Activated B cell treated with CpG ODN at 0.5 μM for 24 hours (primary cell): ENCODE measurements around the gene CEMIP. TPM values are rescaled to one million over a fixed set of nuclear protein-coding genes. Genes with fewer than 3 reads are reported as not detected.

ENCODE experiments used
- ATAC-seq: fragments of 200-7000 bp; cut with Tn5 transposase; one replicate; pipeline ENCODE4 v1.10.0; 2021; ENCODE audit warnings: low read depth, mild to moderate bottlenecking, moderate library complexity
- CTCF ChIA-PET: fragments of 350-600 bp; sonication (Branson Sonifier 250); formaldehyde crosslinking; loops from one replicate; lab custom pipeline; 2021; ENCODE audit warnings: antibody characterized with exemption; lab: Charles Lee
- POLR2A ChIA-PET: fragments of 350-600 bp; sonication (Branson Sonifier 250); formaldehyde crosslinking; loops from one replicate; lab custom pipeline; 2021; ENCODE audit warnings: antibody characterized with exemption; lab: Charles Lee
- DNase-seq: peaks from one replicate; pipeline ENCODE4 v3.0.0; 2022
- H3K27ac Mint-ChIP-seq: one replicate; pipeline ENCODE4 v1.8.0; 2020; ENCODE audit warnings: mixed read lengths
- H3K27me3 Mint-ChIP-seq: one replicate; pipeline ENCODE4 v1.8.0; 2021; ENCODE audit warnings: mixed read lengths
- H3K36me3 Mint-ChIP-seq: one replicate; pipeline ENCODE4 v1.8.0; 2021; ENCODE audit warnings: low read depth, mixed read lengths
- H3K4me1 Mint-ChIP-seq: one replicate; pipeline ENCODE4 v1.8.0; 2021; ENCODE audit warnings: mixed read lengths
- H3K4me3 Mint-ChIP-seq: one replicate; pipeline ENCODE4 v1.8.0; 2020; ENCODE audit warnings: mild to moderate bottlenecking, mixed read lengths
- H3K9me3 Mint-ChIP-seq: one replicate; pipeline ENCODE4 v1.8.0; 2020; ENCODE audit warnings: mixed read lengths
- intact Hi-C: fragments of 100-400 bp; cut with micrococcal nuclease; formaldehyde crosslinking; loops from one replicate; pipeline ENCODE4 v1.15.1; 2024
- total RNA-seq: library from RNA; stranded (reverse); gene quantifications from 2 replicates; pipeline ENCODE4 v1.2.3, GENCODE V29; 2022
- TF ChIP-seq, protein P1 (sequence below): fragments of 200-600 bp; IDR thresholded peaks from one replicate; pipeline ENCODE4 v1.8.0; 2022; ENCODE audit warnings: antibody characterized with exemption, mild to moderate bottlenecking

CEMIP gene
- total RNA-seq, 1 donor from 2014 or later = not detected

DNA sequence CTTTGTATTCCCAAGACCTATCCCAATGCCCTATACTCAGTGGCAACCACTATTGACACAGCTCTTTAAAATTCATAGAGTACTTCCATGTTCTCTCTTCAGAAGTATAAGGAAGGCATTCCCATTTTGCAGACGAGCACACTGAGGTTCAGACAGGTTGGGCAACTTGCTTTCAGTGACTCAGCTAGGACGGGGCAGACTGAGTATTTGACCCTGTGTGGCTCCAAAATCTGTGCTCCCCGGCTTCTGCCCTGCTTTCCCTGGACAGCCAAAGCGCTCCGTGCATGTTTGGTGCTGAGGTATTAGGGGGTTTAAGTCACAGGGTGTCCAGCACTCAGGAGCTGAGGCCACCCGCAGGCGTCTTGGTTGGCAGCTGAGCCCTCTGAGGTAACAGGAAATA, 59.5 kb downstream of the CEMIP start:
- intact Hi-C loops = no loop called here
- ATAC-seq = no peak

DNA sequence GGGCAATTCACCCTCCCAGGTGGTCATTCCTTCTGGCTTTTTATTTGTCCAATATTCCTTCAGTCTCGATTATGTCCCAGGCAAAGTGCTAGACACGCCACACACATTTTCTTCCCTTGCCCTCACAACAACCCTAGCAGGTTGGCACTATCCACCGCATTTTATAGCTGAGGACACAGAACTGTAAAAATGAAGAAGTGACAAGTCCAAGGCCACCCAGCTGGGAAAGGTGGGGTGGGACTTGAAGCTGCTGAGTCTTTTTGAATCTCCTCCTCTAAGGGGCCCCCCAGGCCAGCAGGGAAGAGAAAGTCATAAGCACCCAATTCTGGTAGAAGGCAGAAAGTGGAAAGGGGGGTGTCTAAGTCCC, 60.6 kb downstream of the CEMIP start:
- Mint-ChIP-seq H3K36me3 (no peaks in the 10 kb centered on the region), H3K9me3 (no peaks in the 10 kb centered on the region), H3K27ac (no peak overlapping the region), H3K4me1 (no peaks in the 10 kb centered on the region), H3K4me3 (no peak overlapping the region), H3K27me3 (peaks cover 17% of the 10 kb centered on the region)
- ChIA-PET POLR2A (no interaction called here), CTCF (no interaction called here)
- TF ChIP-seq, protein P1, sequence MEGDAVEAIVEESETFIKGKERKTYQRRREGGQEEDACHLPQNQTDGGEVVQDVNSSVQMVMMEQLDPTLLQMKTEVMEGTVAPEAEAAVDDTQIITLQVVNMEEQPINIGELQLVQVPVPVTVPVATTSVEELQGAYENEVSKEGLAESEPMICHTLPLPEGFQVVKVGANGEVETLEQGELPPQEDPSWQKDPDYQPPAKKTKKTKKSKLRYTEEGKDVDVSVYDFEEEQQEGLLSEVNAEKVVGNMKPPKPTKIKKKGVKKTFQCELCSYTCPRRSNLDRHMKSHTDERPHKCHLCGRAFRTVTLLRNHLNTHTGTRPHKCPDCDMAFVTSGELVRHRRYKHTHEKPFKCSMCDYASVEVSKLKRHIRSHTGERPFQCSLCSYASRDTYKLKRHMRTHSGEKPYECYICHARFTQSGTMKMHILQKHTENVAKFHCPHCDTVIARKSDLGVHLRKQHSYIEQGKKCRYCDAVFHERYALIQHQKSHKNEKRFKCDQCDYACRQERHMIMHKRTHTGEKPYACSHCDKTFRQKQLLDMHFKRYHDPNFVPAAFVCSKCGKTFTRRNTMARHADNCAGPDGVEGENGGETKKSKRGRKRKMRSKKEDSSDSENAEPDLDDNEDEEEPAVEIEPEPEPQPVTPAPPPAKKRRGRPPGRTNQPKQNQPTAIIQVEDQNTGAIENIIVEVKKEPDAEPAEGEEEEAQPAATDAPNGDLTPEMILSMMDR = no peak
- intact Hi-C loops = no loop called here
- ATAC-seq (no peak), DNase-seq (no peak)

More for the DNA sequence above, 59.5 kb downstream of the CEMIP start:
- Mint-ChIP-seq H3K4me1 (no peaks in the 10 kb centered on the region), H3K27ac (no peak overlapping the region), H3K4me3 (no peak overlapping the region), H3K9me3 (no peaks in the 10 kb centered on the region), H3K36me3 (no peaks in the 10 kb centered on the region), H3K27me3 (peaks cover 16% of the 10 kb centered on the region)
- TF ChIP-seq, protein P1 = no peak
- CTCF ChIA-PET = no interaction called here
- DNase-seq = no peak
- POLR2A ChIA-PET = no interaction called here

DNA sequence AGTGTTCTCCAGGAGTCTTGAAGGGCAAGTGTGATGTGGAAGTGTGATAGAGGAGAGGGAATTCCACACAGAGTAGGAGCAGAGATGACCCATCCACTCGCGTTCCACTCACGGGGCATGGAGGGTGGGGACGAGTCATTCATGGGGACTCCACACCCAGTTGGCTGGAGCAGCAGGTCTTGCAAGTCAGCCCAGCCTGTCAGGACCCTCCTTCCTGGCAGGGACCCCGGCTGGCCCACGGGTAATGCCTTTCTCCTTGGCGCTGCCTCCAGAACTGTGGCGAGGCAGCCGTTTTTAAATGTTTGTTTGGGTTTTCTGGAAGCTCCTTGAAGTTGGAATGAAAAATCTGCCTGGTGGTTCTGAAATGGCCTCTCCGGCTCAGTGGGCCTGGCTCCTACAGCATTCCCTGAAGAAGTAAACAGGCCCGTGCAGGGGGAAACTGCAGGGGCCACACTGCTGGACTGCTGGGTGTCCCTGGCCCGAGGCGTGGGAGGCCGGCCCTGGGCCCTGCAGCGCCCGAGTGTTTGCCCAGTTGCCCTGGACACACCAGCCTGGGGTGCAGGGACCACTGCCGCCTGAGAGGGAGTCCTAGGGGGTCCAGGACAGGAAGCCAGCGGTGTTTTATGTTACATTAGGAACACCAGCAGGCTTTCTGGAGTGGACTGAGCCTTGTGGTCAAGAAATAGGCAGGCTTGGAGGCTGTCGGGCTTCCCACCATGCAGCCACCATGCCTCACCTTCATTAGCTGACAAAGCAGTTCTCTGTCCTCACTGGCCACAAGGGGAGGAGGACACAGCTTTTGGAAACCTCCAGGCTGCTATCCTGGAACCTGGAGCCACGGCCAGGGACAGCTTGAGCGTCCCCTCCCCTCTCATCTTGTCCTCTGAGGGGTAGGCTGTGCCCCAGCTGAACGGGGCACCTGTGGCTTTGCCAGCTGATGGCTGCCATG, 61.3 kb downstream of the CEMIP start:
- no peak for ATAC-seq

DNA sequence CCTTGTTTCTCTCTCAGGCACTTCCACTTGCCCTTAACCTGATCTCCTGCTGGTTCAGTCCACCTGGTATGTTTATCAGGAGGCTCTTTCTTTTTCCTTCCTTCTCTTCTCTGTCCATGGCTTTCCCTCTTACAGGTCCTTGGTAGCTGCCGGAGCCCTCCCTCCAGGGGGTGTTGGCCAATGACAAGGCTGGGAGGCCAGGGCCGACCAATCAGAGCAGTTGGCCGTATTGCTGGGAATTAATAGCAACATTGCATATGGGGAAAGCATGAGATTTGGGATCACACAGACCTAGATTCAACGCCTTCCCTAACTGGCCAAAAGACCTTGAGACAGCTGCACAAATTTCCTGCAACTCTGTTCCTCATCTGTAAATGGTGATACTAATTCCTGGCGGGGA, 62.4 kb downstream of the CEMIP start:
- Mint-ChIP-seq H3K27me3 (peaks cover 15% of the 10 kb centered on the region), H3K27ac (no peak overlapping the region), H3K36me3 (no peaks in the 10 kb centered on the region), H3K9me3 (no peaks in the 10 kb centered on the region), H3K4me3 (no peak overlapping the region), H3K4me1 (no peaks in the 10 kb centered on the region)
- ATAC-seq = no peak
- intact Hi-C loops = no loop called here
- ChIA-PET POLR2A (no interaction called here), CTCF (no interaction called here)
- TF ChIP-seq, protein P1 = no peak
- DNase-seq = no peak

More for the DNA sequence above, 61.3 kb downstream of the CEMIP start:
- no peak for DNase-seq
- Mint-ChIP-seq H3K27ac (no peak overlapping the region), H3K9me3 (no peaks in the 10 kb centered on the region), H3K36me3 (no peaks in the 10 kb centered on the region), H3K27me3 (peaks cover 18% of the 10 kb centered on the region), H3K4me3 (no peak overlapping the region), H3K4me1 (no peaks in the 10 kb centered on the region)
- ChIA-PET POLR2A (no interaction called here), CTCF (no interaction called here)
- TF ChIP-seq, protein P1 = no peak
- intact Hi-C loops = no loop called here

DNA sequence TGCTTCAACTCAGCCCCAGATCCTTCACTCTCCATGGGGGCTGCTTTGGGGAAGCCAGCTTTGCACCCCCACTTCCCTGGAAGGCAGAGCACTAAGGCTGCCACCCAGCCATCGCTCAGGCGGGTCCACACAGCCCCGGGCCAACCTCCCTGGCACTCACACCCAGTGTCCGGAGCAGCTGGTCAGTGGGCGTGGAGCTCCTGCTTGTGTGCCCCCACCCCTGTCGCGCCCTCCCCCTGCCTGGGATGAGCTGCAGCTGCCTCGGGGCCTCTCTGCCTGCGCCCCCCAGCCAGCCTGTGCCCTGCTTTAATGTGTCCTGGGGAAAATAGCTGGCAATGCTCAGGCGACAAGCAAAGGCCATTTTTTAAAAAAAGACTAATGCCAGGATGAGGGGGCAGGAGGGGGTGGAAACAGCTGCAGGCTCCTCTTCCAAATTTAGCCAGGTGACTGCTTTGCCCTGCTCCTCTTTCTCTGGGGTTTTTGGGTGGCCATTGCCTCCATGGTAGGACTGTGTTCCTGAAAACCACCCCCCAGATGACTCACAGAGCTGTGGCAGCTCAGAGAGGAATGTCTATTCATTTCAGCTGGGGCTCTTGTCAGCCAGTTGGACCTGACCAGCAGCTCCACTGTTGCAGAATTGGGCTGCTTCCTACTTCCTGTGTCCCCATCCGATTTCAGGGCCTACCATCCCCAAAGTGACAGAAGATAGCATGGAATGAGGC, 65.0 kb downstream of the CEMIP start:
- Mint-ChIP-seq H3K36me3 (no peaks in the 10 kb centered on the region), H3K9me3 (no peaks in the 10 kb centered on the region), H3K4me3 (no peak overlapping the region), H3K4me1 (no peaks in the 10 kb centered on the region), H3K27ac (no peak overlapping the region), H3K27me3 (peaks cover 11% of the 10 kb centered on the region)
- DNase-seq = no peak
- CTCF ChIA-PET = no interaction called here
- no peak for ATAC-seq
- TF ChIP-seq, protein P1 = no peak
- intact Hi-C loops = no loop called here
- POLR2A ChIA-PET = no interaction called here
